ENCODE measurements around the gene AP2B1.
"Not testable (repeated sequence)": the region's sequence is repeated elsewhere in the genome, so short reads cannot be mapped to it uniquely, and the experiment has no call there.

AP2B1 gene

GRCh38 chr17:35607239-35607847 lies 20.2 kb downstream of the AP2B1 start:
- Mint-ChIP-seq H3K9me3 (no peaks in the 10 kb centered on the region), H3K4me3 (no peak overlapping the region), H3K27ac (no peak overlapping the region), H3K4me1 (no peaks in the 10 kb centered on the region), H3K36me3 (ENCODE audit: low read depth) (peaks cover 68% of the 10 kb centered on the region), H3K27me3 (ENCODE audit: low read depth, poor library complexity) (no peaks in the 10 kb centered on the region)
- DNase-seq = no peak
- TF ChIP-seq CTCF (IDR thresholded peaks at IDR 0.05) = no peak

- H3K4me3 Mint-ChIP-seq = no peak overlapping the region
- H3K9me3 Mint-ChIP-seq = no peaks in the 10 kb centered on the region
- no peak overlapping the region for H3K27ac Mint-ChIP-seq
- H3K36me3 Mint-ChIP-seq (ENCODE audit: low read depth) = peaks cover 55% of the 10 kb centered on the region
- no peak for DNase-seq
- no peaks in the 10 kb centered on the region for H3K4me1 Mint-ChIP-seq
- no peaks in the 10 kb centered on the region for H3K27me3 Mint-ChIP-seq (ENCODE audit: low read depth, poor library complexity)
- TF ChIP-seq CTCF (IDR thresholded peaks at IDR 0.05) = no peak
Measured at GRCh38 chr17:35609831-35610230, 22.7 kb downstream of the AP2B1 start.

- not testable (repeated sequence) for H3K27me3 Mint-ChIP-seq (ENCODE audit: low read depth, poor library complexity); H3K27ac Mint-ChIP-seq; DNase-seq; H3K4me1 Mint-ChIP-seq; H3K4me3 Mint-ChIP-seq; H3K9me3 Mint-ChIP-seq
- peaks cover 50% of the 10 kb centered on the region for H3K36me3 Mint-ChIP-seq (ENCODE audit: low read depth)
Measured at GRCh38 chr17:35610746-35611145, 23.6 kb downstream of the AP2B1 start.

DNA sequence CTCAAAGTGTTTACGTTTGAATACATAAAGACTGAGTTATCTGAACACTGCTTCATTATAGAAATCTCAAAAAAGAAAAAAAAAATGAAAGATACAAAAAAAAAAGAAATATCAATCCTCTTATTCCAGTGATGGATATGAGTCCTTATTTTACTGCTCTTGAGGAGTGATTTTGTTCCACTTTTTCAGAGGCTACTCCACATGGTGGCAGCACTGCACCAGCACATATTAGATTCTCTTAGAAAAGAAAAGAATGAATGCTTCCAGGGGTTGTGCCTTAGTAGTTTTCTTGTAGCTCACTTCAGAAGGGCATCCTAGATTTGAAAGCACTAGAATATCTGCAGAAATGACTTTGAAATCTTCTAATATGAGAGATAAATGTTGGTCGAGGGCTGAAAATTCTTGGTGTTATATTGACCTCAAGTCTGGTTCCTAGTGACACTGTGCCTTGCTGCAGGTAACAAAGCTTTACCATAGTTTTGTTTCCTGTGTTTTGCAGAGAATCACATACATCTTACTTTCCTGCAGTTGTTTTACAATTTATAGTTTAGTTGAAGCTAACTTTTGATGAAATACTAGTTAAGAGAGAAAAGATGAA lies 25.9 kb downstream of the AP2B1 start:
- no peak overlapping the region for H3K4me3 Mint-ChIP-seq
- peak; percentile 41 for DNase-seq
- H3K9me3 Mint-ChIP-seq = no peaks in the 10 kb centered on the region
- H3K27me3 Mint-ChIP-seq (ENCODE audit: low read depth, poor library complexity) = no peaks in the 10 kb centered on the region
- peaks cover 29% of the 10 kb centered on the region for H3K36me3 Mint-ChIP-seq (ENCODE audit: low read depth)
- H3K4me1 Mint-ChIP-seq = peaks cover 11% of the 10 kb centered on the region
- H3K27ac Mint-ChIP-seq = no peak overlapping the region
- peak; percentile 58 for TF ChIP-seq CTCF (IDR thresholded peaks at IDR 0.05)

GRCh38 chr17:35614810-35615209 lies 27.7 kb downstream of the AP2B1 start:
- no peak for TF ChIP-seq CTCF (IDR thresholded peaks at IDR 0.05)
- Mint-ChIP-seq H3K9me3 (no peaks in the 10 kb centered on the region), H3K4me1 (peaks cover 17% of the 10 kb centered on the region), H3K36me3 (ENCODE audit: low read depth) (peaks cover 31% of the 10 kb centered on the region), H3K4me3 (no peak overlapping the region), H3K27me3 (ENCODE audit: low read depth, poor library complexity) (no peaks in the 10 kb centered on the region), H3K27ac (no peak overlapping the region)
- DNase-seq = no peak

DNA sequence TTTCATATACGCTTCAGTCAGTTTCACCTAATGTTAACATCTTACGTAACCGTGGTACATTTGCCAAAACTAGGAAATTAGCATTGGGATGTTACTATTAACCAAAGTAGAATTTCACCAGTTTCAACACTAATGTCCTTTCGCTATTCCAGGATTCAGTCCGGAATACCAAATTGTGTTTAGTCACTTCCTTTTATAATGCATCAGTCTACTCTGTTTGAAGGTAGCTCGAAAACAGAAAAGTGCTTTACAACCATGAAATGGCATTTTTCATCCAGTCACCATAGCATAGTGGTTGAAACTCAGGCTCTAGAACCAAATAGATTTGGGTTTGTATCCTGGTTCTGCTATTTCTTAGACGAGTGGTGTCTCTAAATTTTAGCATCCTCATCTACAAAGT lies 29.4 kb downstream of the AP2B1 start:
- H3K27ac Mint-ChIP-seq = no peak overlapping the region
- DNase-seq = no peak
- peaks cover 17% of the 10 kb centered on the region for H3K4me1 Mint-ChIP-seq
- H3K27me3 Mint-ChIP-seq (ENCODE audit: low read depth, poor library complexity) = no peaks in the 10 kb centered on the region
- H3K36me3 Mint-ChIP-seq (ENCODE audit: low read depth) = peaks cover 26% of the 10 kb centered on the region
- no peak overlapping the region for H3K4me3 Mint-ChIP-seq
- no peaks in the 10 kb centered on the region for H3K9me3 Mint-ChIP-seq
- TF ChIP-seq CTCF (IDR thresholded peaks at IDR 0.05) = no peak

Data from nephron progenitor cell (in vitro differentiated cells).